Liver (tissue), 9 donors: ENCODE measurements around the gene DTNA. TPM values are rescaled to one million over a fixed set of nuclear protein-coding genes. Genes with fewer than 3 reads are reported as not detected.

Experiments used
- DNase-seq: peaks from one replicate; pipeline ENCODE4 v3.0.0-alpha.2; 2017; ENCODE audit warnings: low spot score
- H3K27ac ChIP-seq, 2 donors: one replicate each; pipeline ENCODE4 v1.7.0; 2013; ENCODE audit warnings: inconsistent platforms in 2 of 2, low read length in 2 of 2, control low read depth in 1 of 2, low read depth in 1 of 2, mild to moderate bottlenecking in 1 of 2
- H3K27me3 ChIP-seq, 4 donors: one replicate each; pipeline versions ENCODE4 v1.6.1 to v1.7.0; 2013; ENCODE audit warnings: low read length in 3 of 4, inconsistent platforms in 1 of 4, mild to moderate bottlenecking in 1 of 4, moderate library complexity in 1 of 4; ENCODE audit not compliant: control insufficient read depth in 4 of 4, insufficient read depth in 4 of 4
- H3K36me3 ChIP-seq, 4 donors: one replicate each; pipeline versions ENCODE4 v1.6.1 to v1.7.0; 2013; ENCODE audit warnings: low read length in 3 of 4, mild to moderate bottlenecking in 3 of 4, low read depth in 1 of 4, moderate library complexity in 1 of 4; ENCODE audit not compliant: control insufficient read depth in 4 of 4, insufficient read depth in 3 of 4
- H3K4me1 ChIP-seq, 4 donors: one replicate each; pipeline versions ENCODE4 v1.6.1 to v1.7.0; 2013; ENCODE audit warnings: low read length in 3 of 4, mild to moderate bottlenecking in 3 of 4, moderate library complexity in 1 of 4; ENCODE audit not compliant: control insufficient read depth in 4 of 4, insufficient read depth in 4 of 4
- H3K4me3 ChIP-seq, 3 donors: one replicate each; pipeline versions ENCODE4 v1.6.1 to v1.7.0; 2013; ENCODE audit warnings: low read length in 3 of 3, control low read depth in 1 of 3, low read depth in 1 of 3, mild to moderate bottlenecking in 1 of 3
- H3K9ac ChIP-seq, 2 donors: one replicate each; pipeline ENCODE4 v1.7.0; 2013; ENCODE audit warnings: low read length in 2 of 2, mild to moderate bottlenecking in 2 of 2, moderate library complexity in 2 of 2, control low read depth in 1 of 2, low read depth in 1 of 2
- H3K9me3 ChIP-seq, 4 donors: one replicate each; pipeline versions ENCODE4 v1.6.1 to v1.7.0; 2013; ENCODE audit warnings: low read length in 3 of 4; ENCODE audit not compliant: control insufficient read depth in 4 of 4
- ATF3 ChIP-seq: IDR thresholded peaks from 2 replicates; pipeline ENCODE4 v1.6.1; 2016; ENCODE audit warnings: antibody characterized with exemption
- CTCF ChIP-seq: fragments of 150-350 bp; IDR thresholded peaks from 2 replicates; pipeline ENCODE4 v1.5.1; 2017; ENCODE audit warnings: improper control_type of control experiment, low read depth, low read length; ENCODE audit not compliant: missing input control
- FOXA1 ChIP-seq: IDR thresholded peaks from 2 replicates; pipeline ENCODE4 v1.6.1; 2016; ENCODE audit warnings: antibody characterized with exemption
- FOXA2 ChIP-seq: IDR thresholded peaks from 2 replicates; pipeline ENCODE4 v1.6.1; 2016; ENCODE audit warnings: antibody characterized with exemption
- HNF4A ChIP-seq, 2 donors: conservative IDR thresholded peaks; 2 replicates each; pipeline ENCODE4 v1.6.1; 2016; ENCODE audit warnings: antibody characterized with exemption in 2 of 2, mild to moderate bottlenecking in 2 of 2
- HNF4G ChIP-seq: IDR thresholded peaks from 2 replicates; pipeline ENCODE4 v1.6.1; 2016; ENCODE audit warnings: antibody characterized with exemption
- JUND ChIP-seq, 2 donors: IDR thresholded peaks; 2 replicates each; pipeline ENCODE4 v1.6.1; 2016; ENCODE audit warnings: antibody characterized with exemption in 2 of 2
- MAX ChIP-seq: IDR thresholded peaks from 2 replicates; pipeline ENCODE4 v1.6.1; 2016; ENCODE audit warnings: antibody characterized with exemption
- NR2F2 ChIP-seq: IDR thresholded peaks from 2 replicates; pipeline ENCODE4 v1.6.1; 2016; ENCODE audit warnings: antibody characterized with exemption
- RAD21 ChIP-seq, 2 donors: IDR thresholded peaks; 2 replicates each; pipeline ENCODE4 v1.6.1; 2016; ENCODE audit warnings: antibody characterized with exemption in 2 of 2, mild to moderate bottlenecking in 2 of 2
- RXRA ChIP-seq, 2 donors: IDR thresholded peaks; 2 replicates each; pipeline ENCODE4 v1.6.1; 2017 to 2018; ENCODE audit warnings: antibody characterized with exemption in 2 of 2, mild to moderate bottlenecking in 1 of 2
- SP1 ChIP-seq: IDR thresholded peaks from 2 replicates; pipeline ENCODE4 v1.6.1; 2018; ENCODE audit warnings: antibody characterized with exemption, mild to moderate bottlenecking
- TAF1 ChIP-seq: conservative IDR thresholded peaks from 2 replicates; pipeline ENCODE4 v1.6.1; 2016; ENCODE audit warnings: antibody characterized with exemption, mild to moderate bottlenecking
- YY1 ChIP-seq: IDR thresholded peaks from 2 replicates; pipeline ENCODE4 v1.6.1; 2016; ENCODE audit warnings: antibody characterized with exemption, mild to moderate bottlenecking
- ZBTB33 ChIP-seq: IDR thresholded peaks from 2 replicates; pipeline ENCODE4 v1.6.1; 2016; ENCODE audit warnings: antibody characterized with exemption
- WGBS: extraction: QIAGEN DNeasy Blood & Tissue Kit; methylation state at CpG from one replicate; pipeline ENCODE4 v1.1.7; 2013; 5-methylcytosine and 5-hydroxymethylcytosine counted together
- polyA plus RNA-seq, 2 donors: library from polyadenylated mRNA; stranded (reverse) in 1 of 2; unstranded in 1 of 2; fragments of 200-250 nt in 1 of 2; fragments of >200 nt in 1 of 2; fragmentation: Nextera tagmentation in 1 of 2; extraction: Ambion mirVana in 1 of 2; gene quantifications; one replicate each; pipeline versions ENCODE4 v1.2.1 to v1.2.3, GENCODE V29; 2013 to 2015
- total RNA-seq, 2 donors: library from RNA; depleted of rRNA; stranded (reverse); fragments of >200 nt; gene quantifications; one replicate each; pipeline ENCODE4 v1.2.3, GENCODE V29; 2014
- donor health status: healthy.
- donor health status: healthy.
- donor health status: healthy.
- donor health status: healthy.
- donor health status: healthy.

DTNA gene
- total and polyA plus RNA-seq, 4 donors: 0.33 to 3.2 (median 1.4) TPM

GRCh38 chr18:34932363-34932762, 222.3 kb downstream of the DTNA start (continued):
- TF ChIP-seq RAD21 (IDR thresholded peaks at IDR 0.05) (no peak), JUND (IDR thresholded peaks at IDR 0.05) (no peak), RXRA (IDR thresholded peaks at IDR 0.05) (no peak), ATF3 (no peak), YY1 (no peak), CTCF (no peak), FOXA2 (no peak)

- H3K27ac ChIP-seq: no peak overlapping the region
- 90% methylated on average over 4 of the region's 4 CpGs for WGBS
- H3K36me3 ChIP-seq: no peaks in the 10 kb centered on the region
- peaks cover 0 to 2% (median 0%) of the 10 kb centered on the region in 4 donors for H3K4me1 ChIP-seq
- no peak overlapping the region for H3K9ac ChIP-seq
- H3K4me3 ChIP-seq: no peak overlapping the region
- no peaks in the 10 kb centered on the region for H3K9me3 ChIP-seq
- no peak for DNase-seq
- TF ChIP-seq HNF4G (no peak), ZBTB33 (no peak), JUND (IDR thresholded peaks at IDR 0.05) (no peak), FOXA2 (no peak), FOXA1 (no peak), RXRA (IDR thresholded peaks at IDR 0.05) (no peak), HNF4A (conservative IDR thresholded peaks at IDR 0.05) (no peak)
- no peaks in the 10 kb centered on the region for H3K27me3 ChIP-seq
Observed at GRCh38 chr18:34932792-34933466, 222.8 kb downstream of the DTNA start.

- H3K4me3 ChIP-seq: no peak overlapping the region
- peaks cover 0 to 2% (median 0%) of the 10 kb centered on the region in 4 donors for H3K4me1 ChIP-seq
- H3K27ac ChIP-seq: no peak overlapping the region
- H3K9ac ChIP-seq: no peak overlapping the region
- WGBS: 98% methylated on average over 1 of the region's 1 CpG
- TF ChIP-seq SP1 (no peak), HNF4A (conservative IDR thresholded peaks at IDR 0.05) (no peak), YY1 (no peak), MAX (no peak), CTCF (no peak), TAF1 (no peak), JUND (IDR thresholded peaks at IDR 0.05) (no peak), HNF4G (no peak), RAD21 (IDR thresholded peaks at IDR 0.05) (no peak), FOXA1 (no peak), RXRA (IDR thresholded peaks at IDR 0.05) (no peak), NR2F2 (no peak), FOXA2 (no peak), ZBTB33 (no peak)
- no peaks in the 10 kb centered on the region for H3K9me3 ChIP-seq
- H3K36me3 ChIP-seq: no peaks in the 10 kb centered on the region
- no peak for DNase-seq
- no peaks in the 10 kb centered on the region for H3K27me3 ChIP-seq
Observed at GRCh38 chr18:34933909-34934661, 224.0 kb downstream of the DTNA start.
